ENCODE data around the gene DEK. TPM values are rescaled to one million over a fixed set of nuclear protein-coding genes. Genes with fewer than 3 reads are reported as not detected.
A peak's percentile ranks its signal among the peaks of the same experiment; 100 is the strongest.

Gene DEK
- total and polyA plus RNA-seq, 2 of the 13 experiments (the other 11 are each of a cell fraction or from before 2014, with no cell fraction given), result 53.2 to 276 TPM

DNA sequence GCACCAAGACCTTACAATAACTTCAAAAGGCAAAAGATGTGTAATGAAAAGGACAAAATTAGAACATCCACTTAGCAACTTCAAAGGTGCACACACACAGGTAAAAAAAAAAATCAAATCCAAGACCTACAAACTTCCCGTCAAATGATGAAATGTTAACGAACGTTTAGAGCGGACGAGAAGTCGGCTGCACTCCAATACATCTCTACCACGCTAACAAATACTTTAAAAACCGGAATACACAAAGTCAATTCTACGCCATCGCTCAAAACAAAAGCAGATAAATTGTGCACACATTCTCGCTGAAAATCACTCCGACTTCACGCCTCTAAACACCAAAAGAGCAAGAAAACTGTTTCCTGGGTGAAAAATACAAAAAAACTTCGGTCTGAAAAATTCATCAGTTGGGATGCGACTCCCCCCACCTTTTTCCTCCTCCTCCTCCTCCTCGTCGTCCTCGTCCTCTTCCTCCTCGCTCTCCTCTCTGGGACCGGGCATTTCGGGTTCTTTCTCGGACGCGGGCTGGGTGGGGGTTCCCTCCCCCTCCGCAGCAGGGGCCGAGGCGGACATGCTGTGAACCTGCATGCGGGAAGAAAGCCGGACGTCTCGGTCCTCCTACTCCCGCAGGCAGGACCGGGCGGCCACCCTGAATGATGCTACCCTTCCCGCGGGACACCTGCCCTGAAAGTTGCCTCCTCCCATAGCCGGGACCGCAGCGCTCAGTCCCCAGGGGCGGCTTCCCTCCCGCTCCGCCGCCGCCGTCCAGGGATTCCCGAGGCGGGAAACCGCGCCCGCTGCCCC lies 712 bp downstream of the DEK start (continued):
- TF ChIP-seq ZZZ3 (CRISPR knock-in tag; IDR thresholded peaks at IDR 0.05; ENCODE audit: borderline replicate concordance), result no peak
- TF ChIP-seq ZNF367 (CRISPR knock-in tag; IDR thresholded peaks at IDR 0.05; ENCODE audit: borderline replicate concordance), result no peak
- peak; percentile 80 for TF ChIP-seq AGO2 (optimal IDR thresholded peaks at IDR 0.05; ENCODE audit: low read depth, low read length)
- 0 out of 2 replicates have a peak, but pooled peaks have one; percentile 75 for TF ChIP-seq DNMT3B (CRISPR knock-in tag; conservative IDR thresholded peaks at IDR 0.05)
- TF ChIP-seq, protein P1, sequence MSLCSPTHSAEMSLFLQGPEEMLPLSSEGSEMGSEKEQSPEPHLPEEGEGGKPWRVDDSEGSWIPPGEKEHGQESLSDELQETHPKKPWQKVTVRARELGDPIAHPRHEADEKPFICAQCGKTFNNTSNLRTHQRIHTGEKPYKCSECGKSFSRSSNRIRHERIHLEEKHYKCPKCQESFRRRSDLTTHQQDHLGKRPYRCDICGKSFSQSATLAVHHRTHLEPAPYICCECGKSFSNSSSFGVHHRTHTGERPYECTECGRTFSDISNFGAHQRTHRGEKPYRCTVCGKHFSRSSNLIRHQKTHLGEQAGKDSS (CRISPR knock-in tag; IDR thresholded peaks at IDR 0.05; ENCODE audit: borderline replicate concordance, low read depth), result no peak
- TF ChIP-seq, protein P2, sequence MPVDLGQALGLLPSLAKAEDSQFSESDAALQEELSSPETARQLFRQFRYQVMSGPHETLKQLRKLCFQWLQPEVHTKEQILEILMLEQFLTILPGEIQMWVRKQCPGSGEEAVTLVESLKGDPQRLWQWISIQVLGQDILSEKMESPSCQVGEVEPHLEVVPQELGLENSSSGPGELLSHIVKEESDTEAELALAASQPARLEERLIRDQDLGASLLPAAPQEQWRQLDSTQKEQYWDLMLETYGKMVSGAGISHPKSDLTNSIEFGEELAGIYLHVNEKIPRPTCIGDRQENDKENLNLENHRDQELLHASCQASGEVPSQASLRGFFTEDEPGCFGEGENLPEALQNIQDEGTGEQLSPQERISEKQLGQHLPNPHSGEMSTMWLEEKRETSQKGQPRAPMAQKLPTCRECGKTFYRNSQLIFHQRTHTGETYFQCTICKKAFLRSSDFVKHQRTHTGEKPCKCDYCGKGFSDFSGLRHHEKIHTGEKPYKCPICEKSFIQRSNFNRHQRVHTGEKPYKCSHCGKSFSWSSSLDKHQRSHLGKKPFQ (CRISPR knock-in tag; IDR thresholded peaks at IDR 0.05; ENCODE audit: insufficient replicate concordance), result no peak
- peak; percentile 9; the same call in 1 of the 2 replicates for TF ChIP-seq ARNTL (CRISPR knock-in tag; IDR thresholded peaks at IDR 0.05)
- TF ChIP-seq, protein P3, sequence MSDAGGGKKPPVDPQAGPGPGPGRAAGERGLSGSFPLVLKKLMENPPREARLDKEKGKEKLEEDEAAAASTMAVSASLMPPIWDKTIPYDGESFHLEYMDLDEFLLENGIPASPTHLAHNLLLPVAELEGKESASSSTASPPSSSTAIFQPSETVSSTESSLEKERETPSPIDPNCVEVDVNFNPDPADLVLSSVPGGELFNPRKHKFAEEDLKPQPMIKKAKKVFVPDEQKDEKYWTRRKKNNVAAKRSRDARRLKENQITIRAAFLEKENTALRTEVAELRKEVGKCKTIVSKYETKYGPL (CRISPR knock-in tag; IDR thresholded peaks at IDR 0.05), result 0 out of 2 replicates have a peak, but pooled peaks have one; percentile 10
- TF ChIP-seq, protein P4, sequence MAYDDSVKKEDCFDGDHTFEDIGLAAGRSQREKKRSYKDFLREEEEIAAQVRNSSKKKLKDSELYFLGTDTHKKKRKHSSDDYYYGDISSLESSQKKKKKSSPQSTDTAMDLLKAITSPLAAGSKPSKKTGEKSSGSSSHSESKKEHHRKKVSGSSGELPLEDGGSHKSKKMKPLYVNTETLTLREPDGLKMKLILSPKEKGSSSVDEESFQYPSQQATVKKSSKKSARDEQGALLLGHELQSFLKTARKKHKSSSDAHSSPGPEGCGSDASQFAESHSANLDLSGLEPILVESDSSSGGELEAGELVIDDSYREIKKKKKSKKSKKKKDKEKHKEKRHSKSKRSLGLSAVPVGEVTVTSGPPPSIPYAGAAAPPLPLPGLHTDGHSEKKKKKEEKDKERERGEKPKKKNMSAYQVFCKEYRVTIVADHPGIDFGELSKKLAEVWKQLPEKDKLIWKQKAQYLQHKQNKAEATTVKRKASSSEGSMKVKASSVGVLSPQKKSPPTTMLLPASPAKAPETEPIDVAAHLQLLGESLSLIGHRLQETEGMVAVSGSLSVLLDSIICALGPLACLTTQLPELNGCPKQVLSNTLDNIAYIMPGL (CRISPR knock-in tag; IDR thresholded peaks at IDR 0.05; ENCODE audit: borderline replicate concordance in 1 of 2, low read depth in 1 of 2), result 0 out of 4 replicates have a peak, but pooled peaks of 1 of the 2 experiments have one; percentile 14
- 0 out of 2 replicates have a peak, but pooled peaks have one; percentile 26 for TF ChIP-seq WIZ (CRISPR knock-in tag; IDR thresholded peaks at IDR 0.05)
- 0 out of 2 replicates have a peak, but pooled peaks have one; percentile 50 for TF ChIP-seq ZNF383 (CRISPR knock-in tag; IDR thresholded peaks at IDR 0.05; ENCODE audit: borderline replicate concordance)
- TF ChIP-seq ZNF230 (CRISPR knock-in tag; IDR thresholded peaks at IDR 0.05), result peak; percentile 76; the same call in 1 of the 2 replicates
- TF ChIP-seq ZNF292 (CRISPR knock-in tag; IDR thresholded peaks at IDR 0.05; ENCODE audit: borderline replicate concordance, low read depth), result peak; percentile 41; the same call in 1 of the 2 replicates
- TF ChIP-seq, protein P5, sequence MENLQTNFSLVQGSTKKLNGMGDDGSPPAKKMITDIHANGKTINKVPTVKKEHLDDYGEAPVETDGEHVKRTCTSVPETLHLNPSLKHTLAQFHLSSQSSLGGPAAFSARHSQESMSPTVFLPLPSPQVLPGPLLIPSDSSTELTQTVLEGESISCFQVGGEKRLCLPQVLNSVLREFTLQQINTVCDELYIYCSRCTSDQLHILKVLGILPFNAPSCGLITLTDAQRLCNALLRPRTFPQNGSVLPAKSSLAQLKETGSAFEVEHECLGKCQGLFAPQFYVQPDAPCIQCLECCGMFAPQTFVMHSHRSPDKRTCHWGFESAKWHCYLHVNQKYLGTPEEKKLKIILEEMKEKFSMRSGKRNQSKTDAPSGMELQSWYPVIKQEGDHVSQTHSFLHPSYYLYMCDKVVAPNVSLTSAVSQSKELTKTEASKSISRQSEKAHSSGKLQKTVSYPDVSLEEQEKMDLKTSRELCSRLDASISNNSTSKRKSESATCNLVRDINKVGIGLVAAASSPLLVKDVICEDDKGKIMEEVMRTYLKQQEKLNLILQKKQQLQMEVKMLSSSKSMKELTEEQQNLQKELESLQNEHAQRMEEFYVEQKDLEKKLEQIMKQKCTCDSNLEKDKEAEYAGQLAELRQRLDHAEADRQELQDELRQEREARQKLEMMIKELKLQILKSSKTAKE (CRISPR knock-in tag; IDR thresholded peaks at IDR 0.05; ENCODE audit: borderline replicate concordance), result no peak
- 0 out of 2 replicates have a peak, but pooled peaks have one; percentile 34 for TF ChIP-seq ZNF510 (CRISPR knock-in tag; IDR thresholded peaks at IDR 0.05; ENCODE audit: low read depth)
- 0 out of 2 replicates have a peak, but pooled peaks have one; percentile 11 for TF ChIP-seq CCDC6 (CRISPR knock-in tag; IDR thresholded peaks at IDR 0.05)
